ENCODE data around the gene THUMPD1.

GRCh38 chr16:20735490-20735889 lies 6.1 kb downstream of the THUMPD1 start:
- TF ChIP-seq SUZ12 (IDR thresholded peaks at IDR 0.05; ENCODE audit: extremely low read depth, insufficient read depth, insufficient read length) = no peak
- TF ChIP-seq YY1 (IDR thresholded peaks at IDR 0.05; ENCODE audit: insufficient read depth, insufficient read length) = no peak
